UCSD-AML1 (cell line): ENCODE results near the gene PLK3.
A peak's percentile ranks its signal among the peaks of the same experiment; 100 is the strongest.
"Not testable (repeated sequence)": the region's sequence is repeated elsewhere in the genome, so short reads cannot be mapped to it uniquely, and the experiment has no call there.

Source experiments
- DNase-seq: peaks from one replicate; lab custom pipeline; 2025; ENCODE audit not compliant: unreplicated experiment; lab: John Stamatoyannopoulos, UW

Gene PLK3

GRCh38 chr1:44827197-44828002 lies 27.2 kb downstream of the PLK3 start:
- DNase-seq, result no peak

- DNase-seq, result no peak
Measured at GRCh38 chr1:44828003-44828651, 27.9 kb downstream of the PLK3 start.

- no peak for DNase-seq
Measured at GRCh38 chr1:44828841-44829440, 28.8 kb downstream of the PLK3 start.

GRCh38 chr1:44829506-44830384 lies 29.6 kb downstream of the PLK3 start:
- DNase-seq, result peak; percentile 53

- no peak for DNase-seq
Measured at GRCh38 chr1:44830900-44831304, 30.7 kb downstream of the PLK3 start.

GRCh38 chr1:44831516-44831915 lies 31.3 kb downstream of the PLK3 start:
- no peak for DNase-seq

- DNase-seq, result no peak
Measured at GRCh38 chr1:44832056-44832705, 32.0 kb downstream of the PLK3 start.

GRCh38 chr1:44834328-44834727 lies 34.2 kb downstream of the PLK3 start:
- no peak for DNase-seq

GRCh38 chr1:44835738-44836675 lies 35.8 kb downstream of the PLK3 start:
- peak; percentile 82 for DNase-seq

GRCh38 chr1:44838294-44838693 lies 38.1 kb downstream of the PLK3 start:
- not testable (repeated sequence) for DNase-seq

- DNase-seq, result no peak
Measured at GRCh38 chr1:44839576-44839975, 39.4 kb downstream of the PLK3 start.

GRCh38 chr1:44842486-44842861 lies 42.3 kb downstream of the PLK3 start:
- no peak for DNase-seq

GRCh38 chr1:44842862-44843655 lies 42.9 kb downstream of the PLK3 start, which contains the start of gene PTCH2:
Gene PTCH2 (minus strand): TSS chr1:44843253. CDS start chr1:44842932, 321 bp downstream.
- DNase-seq, result peak; percentile 67

- no peak for DNase-seq
Measured at GRCh38 chr1:44846985-44847384, 46.8 kb downstream of the PLK3 start.

GRCh38 chr1:44847845-44848244 lies 47.7 kb downstream of the PLK3 start:
- DNase-seq, result no peak

- no peak for DNase-seq
Measured at GRCh38 chr1:44848456-44849181, 48.4 kb downstream of the PLK3 start.

- DNase-seq, result no peak
Measured at GRCh38 chr1:44849575-44850132, 49.5 kb downstream of the PLK3 start.

GRCh38 chr1:44851308-44851707 lies 51.1 kb downstream of the PLK3 start:
- DNase-seq, result no peak
